ENCODE measurements around the gene TXNL4B. TPM values are rescaled to one million over a fixed set of nuclear protein-coding genes. Genes with fewer than 3 reads are reported as not detected.

The TXNL4B gene
- total and polyA plus RNA-seq, 10 of the 15 experiments (the other 5 are each of a cell fraction or from before 2014, with no cell fraction given) = 11.1 to 24.0 (median 15.9) TPM

- TF ChIP-seq, protein P1, sequence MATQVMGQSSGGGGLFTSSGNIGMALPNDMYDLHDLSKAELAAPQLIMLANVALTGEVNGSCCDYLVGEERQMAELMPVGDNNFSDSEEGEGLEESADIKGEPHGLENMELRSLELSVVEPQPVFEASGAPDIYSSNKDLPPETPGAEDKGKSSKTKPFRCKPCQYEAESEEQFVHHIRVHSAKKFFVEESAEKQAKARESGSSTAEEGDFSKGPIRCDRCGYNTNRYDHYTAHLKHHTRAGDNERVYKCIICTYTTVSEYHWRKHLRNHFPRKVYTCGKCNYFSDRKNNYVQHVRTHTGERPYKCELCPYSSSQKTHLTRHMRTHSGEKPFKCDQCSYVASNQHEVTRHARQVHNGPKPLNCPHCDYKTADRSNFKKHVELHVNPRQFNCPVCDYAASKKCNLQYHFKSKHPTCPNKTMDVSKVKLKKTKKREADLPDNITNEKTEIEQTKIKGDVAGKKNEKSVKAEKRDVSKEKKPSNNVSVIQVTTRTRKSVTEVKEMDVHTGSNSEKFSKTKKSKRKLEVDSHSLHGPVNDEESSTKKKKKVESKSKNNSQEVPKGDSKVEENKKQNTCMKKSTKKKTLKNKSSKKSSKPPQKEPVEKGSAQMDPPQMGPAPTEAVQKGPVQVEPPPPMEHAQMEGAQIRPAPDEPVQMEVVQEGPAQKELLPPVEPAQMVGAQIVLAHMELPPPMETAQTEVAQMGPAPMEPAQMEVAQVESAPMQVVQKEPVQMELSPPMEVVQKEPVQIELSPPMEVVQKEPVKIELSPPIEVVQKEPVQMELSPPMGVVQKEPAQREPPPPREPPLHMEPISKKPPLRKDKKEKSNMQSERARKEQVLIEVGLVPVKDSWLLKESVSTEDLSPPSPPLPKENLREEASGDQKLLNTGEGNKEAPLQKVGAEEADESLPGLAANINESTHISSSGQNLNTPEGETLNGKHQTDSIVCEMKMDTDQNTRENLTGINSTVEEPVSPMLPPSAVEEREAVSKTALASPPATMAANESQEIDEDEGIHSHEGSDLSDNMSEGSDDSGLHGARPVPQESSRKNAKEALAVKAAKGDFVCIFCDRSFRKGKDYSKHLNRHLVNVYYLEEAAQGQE (IDR thresholded peaks at IDR 0.05; ENCODE audit: low read depth, low read length) = no peak
- no peak for TF ChIP-seq TBL1XR1 (IDR thresholded peaks at IDR 0.05; ENCODE audit: low read depth, low read length)
- TF ChIP-seq ZBED1 (IDR thresholded peaks at IDR 0.05; ENCODE audit: borderline replicate concordance) = no peak
Observed at GRCh38 chr16:72043539-72043938, 49.9 kb downstream of the TXNL4B start (continued).

DNA sequence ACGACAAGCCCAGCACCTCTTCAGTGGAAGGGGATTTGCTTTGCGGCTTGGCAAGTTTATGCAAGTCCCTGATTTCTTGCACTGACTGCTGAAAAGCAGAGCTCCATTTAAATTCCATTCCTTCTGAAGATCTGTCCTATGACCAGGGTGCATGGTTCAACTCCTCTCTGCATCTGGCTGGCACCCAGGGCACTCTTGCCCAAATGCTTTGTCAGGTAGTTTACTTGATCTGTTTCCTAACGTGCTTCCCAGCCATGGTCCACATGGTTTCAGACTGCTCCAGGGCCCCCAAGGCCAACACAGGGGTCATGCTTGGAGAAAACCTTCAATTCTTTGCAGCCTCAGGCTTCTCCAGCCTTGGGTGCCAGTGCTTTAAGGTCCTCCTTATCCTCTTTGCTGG is 50.4 kb downstream of the TXNL4B start:
- SMC1A ChIA-PET (ENCODE audit: uncharacterized antibody, unreplicated experiment) = no interaction called here
- H3K4me2 ChIP-seq (ENCODE audit: control insufficient read depth, insufficient read depth) = no peak overlapping the region
- no peak for ATAC-seq
- FAIRE-seq = no peak
- no peaks in the 10 kb centered on the region for H3K36me3 ChIP-seq (ENCODE audit: control insufficient read depth in 2 of 2, insufficient read depth in 2 of 2, low read length in 1 of 2)
- intact Hi-C loops (cut with micrococcal nuclease; ENCODE audit: unreplicated experiment) (no loop called here), in situ Hi-C loops (cut with MboI) (no loop called here)
- BruUV-seq (replicated peaks) = no TSS peak
- no peak overlapping the region for H3K4me3 ChIP-seq
- H4K20me1 ChIP-seq (ENCODE audit: control insufficient read depth, insufficient read depth) = no peaks in the 10 kb centered on the region
- H3K9me3 ChIP-seq (replicated peaks; ENCODE audit: control insufficient read depth, insufficient read depth, low read length) = no peaks in the 10 kb centered on the region
- no peak overlapping the region for H2AFZ ChIP-seq (ENCODE audit: control insufficient read depth, low read depth, low read length)
- no peak overlapping the region for H3K9ac ChIP-seq (ENCODE audit: control insufficient read depth, insufficient read depth, low read length)
- H3K79me2 ChIP-seq (ENCODE audit: control insufficient read depth, insufficient read depth, low read length) = no peaks in the 10 kb centered on the region
- CTCF ChIA-PET = no interaction called here
- no peaks in the 10 kb centered on the region for H3K27me3 ChIP-seq (replicated peaks in 1 of 2; ENCODE audit: control insufficient read depth in 2 of 2, insufficient read depth in 2 of 2, low read length in 1 of 2)
- POLR2A ChIA-PET = no interaction called here
- TF ChIP-seq BCL11A (IDR thresholded peaks at IDR 0.05; ENCODE audit: low read depth, low read length) (no peak), ZBTB33 (IDR thresholded peaks at IDR 0.05) (no peak), NFYB (IDR thresholded peaks at IDR 0.05; ENCODE audit: insufficient read depth, low read depth, low read length) (no peak), KLF5 (IDR thresholded peaks at IDR 0.05; ENCODE audit: partially characterized antibody) (no peak), SUPT20H (IDR thresholded peaks at IDR 0.05; ENCODE audit: borderline replicate concordance, control insufficient read depth, low read depth, low read length) (no peak)
- no peaks in the 10 kb centered on the region for H3K4me1 ChIP-seq (ENCODE audit: control insufficient read depth, insufficient read depth, low read length)
- RAD21 ChIA-PET (ENCODE audit: unreplicated experiment) = no interaction called here
- 39% methylated on average over 3 of the region's 3 CpGs for WGBS (ENCODE audit: insufficient coverage, insufficient replicate concordance, low lambda C conversion rate, missing lambda C conversion rate)
- DNase-seq (ENCODE audit: low read depth, low spot score) = no peak
- no peak overlapping the region for H3K27ac ChIP-seq (ENCODE audit: control insufficient read depth, insufficient read depth)
